GM06990 (cell line): ENCODE measurements around the gene PPHLN1.

ENCODE experiments used
- DNase-seq: peaks from one replicate; pipeline ENCODE4 v3.0.0-alpha.2; 2011; ENCODE audit not compliant: insufficient read length; ENCODE audit errors: extremely low read depth
- H3K27me3 ChIP-seq: replicated peaks from 2 replicates; pipeline ENCODE4 v1.6.0; 2011; ENCODE audit warnings: low read length; ENCODE audit not compliant: control insufficient read depth, insufficient read depth
- H3K36me3 ChIP-seq: 2 replicates; pipeline ENCODE4 v1.5.1; 2011; ENCODE audit warnings: low read length; ENCODE audit not compliant: control insufficient read depth, insufficient read depth
- H3K4me3 ChIP-seq: replicated peaks from 2 replicates; pipeline ENCODE4 v1.5.1; 2011; ENCODE audit warnings: low read depth, mild to moderate bottlenecking, control low read depth, low read length
- TF ChIP-seq, protein P1 (sequence below): IDR thresholded peaks from 2 replicates; pipeline ENCODE4 v1.5.1; 2011; ENCODE audit warnings: low read length, control low read depth, mild to moderate bottlenecking, inconsistent platforms; ENCODE audit not compliant: insufficient read depth, poor library complexity, severe bottlenecking

The PPHLN1 gene

DNA sequence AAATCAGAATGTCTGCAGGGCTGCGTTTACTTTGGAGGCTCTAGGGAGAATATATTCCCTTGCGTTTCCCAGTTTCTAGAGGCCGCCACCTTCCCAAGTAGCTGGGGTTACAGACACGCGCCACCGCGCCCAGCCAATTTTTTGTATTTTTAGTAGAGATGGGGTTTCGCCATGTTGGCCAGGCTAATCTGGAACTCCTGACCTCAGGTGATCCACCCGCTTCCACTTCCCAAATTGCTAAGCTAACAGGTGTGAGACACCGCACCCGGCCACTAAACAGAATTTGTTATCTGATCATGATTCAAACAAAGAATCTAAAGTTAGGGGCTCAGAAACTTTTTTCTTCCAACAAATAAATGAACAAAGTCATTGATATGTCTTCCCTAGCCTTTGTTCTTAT is 114.6 kb downstream of the PPHLN1 start:
- Histone ChIP-seq H3K36me3 (peaks cover 5% of the 10 kb centered on the region; the same call in 1 of the 2 replicates), H3K4me3 (no peak overlapping the region), H3K27me3 (no peaks in the 10 kb centered on the region)
- TF ChIP-seq, protein P1, sequence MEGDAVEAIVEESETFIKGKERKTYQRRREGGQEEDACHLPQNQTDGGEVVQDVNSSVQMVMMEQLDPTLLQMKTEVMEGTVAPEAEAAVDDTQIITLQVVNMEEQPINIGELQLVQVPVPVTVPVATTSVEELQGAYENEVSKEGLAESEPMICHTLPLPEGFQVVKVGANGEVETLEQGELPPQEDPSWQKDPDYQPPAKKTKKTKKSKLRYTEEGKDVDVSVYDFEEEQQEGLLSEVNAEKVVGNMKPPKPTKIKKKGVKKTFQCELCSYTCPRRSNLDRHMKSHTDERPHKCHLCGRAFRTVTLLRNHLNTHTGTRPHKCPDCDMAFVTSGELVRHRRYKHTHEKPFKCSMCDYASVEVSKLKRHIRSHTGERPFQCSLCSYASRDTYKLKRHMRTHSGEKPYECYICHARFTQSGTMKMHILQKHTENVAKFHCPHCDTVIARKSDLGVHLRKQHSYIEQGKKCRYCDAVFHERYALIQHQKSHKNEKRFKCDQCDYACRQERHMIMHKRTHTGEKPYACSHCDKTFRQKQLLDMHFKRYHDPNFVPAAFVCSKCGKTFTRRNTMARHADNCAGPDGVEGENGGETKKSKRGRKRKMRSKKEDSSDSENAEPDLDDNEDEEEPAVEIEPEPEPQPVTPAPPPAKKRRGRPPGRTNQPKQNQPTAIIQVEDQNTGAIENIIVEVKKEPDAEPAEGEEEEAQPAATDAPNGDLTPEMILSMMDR: no peak
- no peak for DNase-seq

DNA sequence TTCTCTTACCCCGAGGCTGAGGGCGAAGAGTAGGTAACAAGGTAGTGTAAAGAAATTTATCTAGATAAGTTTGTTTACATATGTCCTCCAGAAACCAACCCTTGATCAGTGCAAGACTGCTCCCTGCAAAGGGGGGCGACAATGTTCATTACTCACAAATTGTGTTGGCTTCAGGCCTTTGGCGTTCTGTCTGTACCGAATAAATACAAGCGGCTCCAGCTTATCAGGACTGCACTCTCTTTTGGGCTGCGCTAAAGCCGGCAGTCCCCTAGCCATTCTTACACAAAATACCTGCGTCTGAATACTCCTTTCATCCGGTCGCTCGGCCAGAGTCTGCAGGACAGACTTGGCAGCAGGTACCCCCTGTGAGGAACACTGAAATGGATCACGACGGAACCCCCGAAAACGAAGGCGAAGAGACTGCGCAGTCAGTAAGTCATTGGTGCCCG is 116.4 kb downstream of the PPHLN1 start:
- DNase-seq: no peak
- Histone ChIP-seq H3K36me3 (peaks cover 7% of the 10 kb centered on the region), H3K27me3 (no peaks in the 10 kb centered on the region), H3K4me3 (no peak overlapping the region)
- TF ChIP-seq, protein P1: no peak

DNA sequence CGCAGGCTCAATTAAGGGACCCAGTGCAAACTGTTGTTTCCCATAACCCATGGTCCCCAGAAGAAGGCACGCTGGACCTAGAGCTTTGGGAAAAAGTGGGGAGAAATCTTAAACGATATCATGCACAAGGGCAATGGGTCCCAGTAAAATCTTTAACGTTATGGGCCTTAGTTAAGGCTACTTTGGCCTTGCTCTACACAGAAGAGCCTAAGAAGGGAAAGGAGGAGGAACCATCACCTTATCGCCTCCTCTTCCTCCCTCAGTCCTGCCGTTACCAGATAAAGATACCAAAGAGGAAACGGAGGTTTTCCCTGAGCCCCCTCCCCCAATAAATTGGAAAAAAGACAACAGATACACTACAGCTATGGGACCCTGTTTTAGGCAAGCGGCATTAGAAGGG is 116.9 kb downstream of the PPHLN1 start:
- no peak overlapping the region for H3K4me3 ChIP-seq
- H3K27me3 ChIP-seq: no peaks in the 10 kb centered on the region
- no peak for DNase-seq
- TF ChIP-seq, protein P1: no peak
- peaks cover 7% of the 10 kb centered on the region for H3K36me3 ChIP-seq

DNA sequence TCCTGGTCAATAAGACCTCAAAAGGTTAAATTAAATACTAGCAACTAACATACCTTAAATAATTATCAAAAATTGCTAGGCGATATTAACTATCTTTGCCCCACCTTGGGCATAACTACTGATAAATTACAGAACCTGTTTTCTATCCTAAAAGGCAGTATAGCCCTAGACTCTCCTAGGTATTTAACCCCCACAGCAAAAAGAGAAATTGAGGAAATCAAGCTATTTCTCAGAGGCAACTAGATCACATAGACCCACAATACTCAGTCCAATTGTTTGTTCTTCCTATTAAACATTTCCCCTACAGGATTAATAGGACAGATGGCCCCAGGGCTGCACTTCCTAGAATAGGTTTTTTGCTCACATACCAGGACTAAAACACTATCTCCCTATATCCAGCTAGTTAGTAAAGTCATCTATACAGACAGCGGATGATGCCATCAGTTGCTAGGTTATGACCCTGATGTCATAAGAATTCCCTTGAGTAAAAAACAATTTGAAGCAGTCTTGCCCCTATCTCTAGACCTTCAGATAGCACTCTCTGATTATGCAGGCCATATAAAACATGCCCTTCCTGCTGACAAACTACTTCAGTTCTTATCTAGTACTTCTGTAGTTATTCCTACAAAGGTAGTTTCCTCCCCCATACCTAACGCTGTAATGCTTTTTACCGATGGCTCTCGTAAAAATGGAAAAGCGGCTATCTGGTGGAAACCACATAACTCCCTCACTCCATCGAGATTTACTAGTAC is 118.4 kb downstream of the PPHLN1 start:
- H3K4me3 ChIP-seq: no peak overlapping the region
- TF ChIP-seq, protein P1: no peak
- DNase-seq: no peak
- no peaks in the 10 kb centered on the region for H3K27me3 ChIP-seq
- H3K36me3 ChIP-seq: peaks cover 9% of the 10 kb centered on the region

DNA sequence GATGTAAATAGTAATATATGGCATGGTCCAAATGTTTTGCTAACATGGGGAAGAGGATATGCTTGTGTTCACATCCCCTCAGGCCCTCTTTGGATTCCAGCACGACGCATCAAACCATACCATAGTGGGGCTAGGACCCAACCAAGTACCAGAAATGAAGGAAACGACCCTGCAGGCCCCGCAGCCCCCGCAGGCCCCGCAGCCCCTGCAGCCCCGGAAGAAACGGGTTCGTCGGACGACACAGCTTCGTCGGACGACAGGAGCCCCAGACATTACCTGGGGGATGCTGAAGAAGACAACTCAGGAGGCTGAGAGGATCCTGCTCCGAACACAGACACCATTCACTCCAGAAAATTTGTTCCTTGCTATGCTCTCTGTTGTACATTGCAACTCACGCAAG is 119.9 kb downstream of the PPHLN1 start:
- Histone ChIP-seq H3K27me3 (no peaks in the 10 kb centered on the region), H3K4me3 (no peak overlapping the region), H3K36me3 (peaks cover 9% of the 10 kb centered on the region)
- TF ChIP-seq, protein P1: no peak
- DNase-seq: no peak

DNA sequence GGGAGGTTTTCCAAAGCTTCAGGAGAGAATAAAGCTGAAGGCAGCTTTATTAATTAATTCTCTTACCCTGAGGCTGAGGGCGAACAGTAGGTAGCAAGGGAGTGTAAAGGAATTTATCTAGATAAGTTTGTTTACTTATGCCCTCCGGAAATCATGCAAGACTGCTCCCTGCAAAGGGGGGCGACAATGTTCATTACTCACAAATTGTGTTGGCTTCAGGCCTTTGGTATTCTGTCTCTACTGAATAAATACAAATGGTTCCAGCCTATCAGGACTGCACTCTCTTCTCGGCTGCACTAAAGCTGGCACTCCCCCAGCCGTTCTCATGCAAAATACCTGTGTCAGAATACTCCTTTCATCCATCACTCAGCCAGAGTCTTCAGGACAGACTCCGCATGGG is 120.8 kb downstream of the PPHLN1 start:
- DNase-seq: no peak
- TF ChIP-seq, protein P1: no peak
- peaks cover 9% of the 10 kb centered on the region for H3K36me3 ChIP-seq
- H3K4me3 ChIP-seq: no peak overlapping the region
- no peaks in the 10 kb centered on the region for H3K27me3 ChIP-seq
